GM21723 (cell line): ENCODE results near the gene CPE.
"Not testable (repeated sequence)": the region's sequence is repeated elsewhere in the genome, so short reads cannot be mapped to it uniquely, and the experiment has no call there.

Experiments
- ATAC-seq: cut with Tn5 transposase; IDR thresholded peaks from one replicate; pipeline ENCODE4 v1.9.1; 2021; ENCODE audit warnings: mild to moderate bottlenecking, moderate library complexity; ENCODE audit not compliant: unreplicated experiment

The CPE gene

DNA sequence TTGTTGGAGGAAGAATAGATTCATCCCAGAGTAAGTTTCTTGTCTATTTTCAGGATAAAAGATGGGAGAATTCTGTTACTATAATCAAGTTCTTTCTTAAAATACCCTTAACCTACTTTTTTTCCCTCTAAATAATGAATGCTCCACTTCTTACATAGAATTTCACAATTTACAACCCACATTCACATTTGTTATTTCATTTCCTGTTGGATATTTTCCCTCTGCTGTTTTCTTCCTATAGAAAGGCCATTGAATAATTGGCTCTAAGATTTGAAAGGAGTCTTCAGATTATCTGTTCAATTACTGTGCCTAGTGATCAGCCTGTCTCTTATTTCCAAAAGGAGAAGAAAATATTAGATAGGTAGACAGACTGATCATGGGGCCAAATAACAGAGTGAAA is 79.7 kb downstream of the CPE start:
- ATAC-seq = no peak

DNA sequence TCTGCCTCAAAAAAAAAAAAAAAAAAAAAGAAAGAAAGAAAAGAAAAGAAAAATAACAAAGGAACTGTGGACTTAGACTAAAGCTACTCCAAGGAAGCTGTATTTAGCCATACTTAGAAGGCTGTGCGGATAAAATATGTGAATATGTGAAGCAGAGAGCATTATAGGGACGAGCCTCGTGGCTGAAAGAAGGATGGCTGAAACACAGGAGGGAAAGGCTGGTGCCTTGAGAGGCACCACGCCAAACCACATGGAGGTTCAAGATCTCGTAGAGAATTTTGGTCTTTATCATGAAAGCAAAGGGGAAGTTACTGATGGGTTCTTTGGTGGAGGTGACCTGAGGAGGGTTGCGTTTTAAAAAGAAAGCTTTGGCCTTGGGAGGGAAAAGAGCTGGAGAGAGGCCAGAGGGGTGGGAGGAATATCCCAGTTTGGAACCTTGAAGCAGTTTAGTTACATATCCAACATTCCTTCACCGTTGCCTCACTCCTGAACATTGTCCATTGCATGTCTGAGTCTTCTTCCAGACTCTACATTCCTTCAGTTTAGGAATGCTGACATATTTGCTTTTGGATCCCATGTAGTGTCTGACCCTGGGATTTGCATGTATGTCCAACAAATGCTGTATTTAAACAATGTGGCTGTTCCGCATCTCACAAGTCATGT is 82.5 kb downstream of the CPE start:
- no peak for ATAC-seq

DNA sequence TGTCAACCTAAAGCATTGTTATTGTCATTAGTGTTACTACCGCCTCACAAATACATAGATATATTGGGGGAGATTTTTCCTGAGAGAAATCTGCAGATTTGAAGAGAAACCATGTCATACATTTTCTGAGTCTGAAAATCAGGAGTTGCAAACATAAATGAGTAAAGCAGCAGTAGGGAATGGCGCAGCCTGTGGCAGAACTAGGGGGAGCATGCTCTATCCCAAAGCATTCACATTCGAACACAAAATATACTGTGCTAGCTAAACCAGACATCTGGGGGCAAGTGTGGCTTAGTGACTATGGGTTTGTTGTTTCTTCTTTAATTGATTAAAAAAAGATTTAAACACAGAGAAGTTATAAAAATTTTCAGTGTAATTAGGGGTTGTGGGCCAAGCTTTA is 83.2 kb downstream of the CPE start:
- no peak for ATAC-seq

DNA sequence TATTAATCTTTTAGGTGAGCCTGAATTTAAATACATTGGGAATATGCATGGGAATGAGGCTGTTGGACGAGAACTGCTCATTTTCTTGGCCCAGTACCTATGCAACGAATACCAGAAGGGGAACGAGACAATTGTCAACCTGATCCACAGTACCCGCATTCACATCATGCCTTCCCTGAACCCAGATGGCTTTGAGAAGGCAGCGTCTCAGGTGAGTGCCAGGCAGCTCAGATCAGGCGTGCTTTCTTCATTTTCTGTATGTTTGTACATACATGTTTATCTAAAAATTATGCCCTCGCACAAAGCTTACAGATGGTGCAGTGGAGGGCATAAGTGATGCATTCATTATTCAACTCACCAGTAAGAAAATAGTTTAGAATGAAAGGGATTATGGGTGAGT is 85.6 kb downstream of the CPE start:
- no peak for ATAC-seq

DNA sequence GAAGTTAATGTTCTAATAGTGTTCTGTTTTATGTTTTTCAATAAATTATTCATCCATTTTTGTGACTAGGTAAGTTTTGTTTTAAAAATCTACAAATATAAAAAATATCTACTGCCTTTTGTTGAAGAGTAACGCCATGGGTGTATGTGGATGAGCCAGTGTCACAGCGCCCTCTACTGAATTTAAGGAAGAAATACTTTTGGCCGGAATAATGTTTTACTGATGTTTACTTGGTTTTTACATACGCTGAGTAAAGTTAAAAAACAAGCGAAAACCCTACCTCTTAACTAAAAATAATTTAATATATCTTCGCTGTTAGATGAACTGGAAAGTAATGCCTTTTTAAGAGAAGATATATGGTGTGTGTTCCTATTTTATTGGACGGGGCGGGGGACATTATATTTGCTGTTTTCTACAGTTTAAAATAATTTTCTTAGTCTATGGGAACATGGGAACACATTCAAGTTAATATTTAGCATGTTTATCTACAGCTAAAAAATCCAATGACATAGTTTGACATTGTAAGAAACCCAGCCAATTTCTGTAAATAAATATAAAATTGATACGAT is 86.1 kb downstream of the CPE start:
- peak; percentile 87 for ATAC-seq

GRCh38 chr4:165470009-165470408 is 91.2 kb downstream of the CPE start:
- ATAC-seq = no peak

GRCh38 chr4:165472943-165473676 is 94.3 kb downstream of the CPE start:
- no peak for ATAC-seq

- no peak for ATAC-seq
Measured at GRCh38 chr4:165474784-165475705, 96.2 kb downstream of the CPE start.

GRCh38 chr4:165475706-165476070 is 96.9 kb downstream of the CPE start:
- no peak for ATAC-seq

- no peak for ATAC-seq
Measured at GRCh38 chr4:165476214-165477098, 97.6 kb downstream of the CPE start.

DNA sequence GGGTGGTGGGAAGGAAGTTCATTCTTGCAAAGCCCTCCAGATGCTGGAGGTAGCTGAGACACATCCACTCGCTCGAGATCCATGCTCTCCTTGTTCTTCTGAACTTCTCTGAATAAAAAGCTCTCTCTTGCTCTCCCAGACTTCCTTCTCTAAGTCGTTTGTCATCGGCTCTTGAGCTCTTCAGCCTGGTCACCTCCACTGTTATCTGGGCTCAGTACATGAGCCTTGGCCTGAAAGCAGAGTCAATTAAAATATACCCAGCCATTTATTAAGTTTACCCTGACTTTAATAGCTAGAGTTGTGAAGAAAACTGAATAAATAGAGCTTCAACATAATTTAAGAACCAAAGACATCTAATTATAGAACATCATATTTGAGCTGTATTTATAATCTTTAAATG is 99.0 kb downstream of the CPE start:
- ATAC-seq = no peak

DNA sequence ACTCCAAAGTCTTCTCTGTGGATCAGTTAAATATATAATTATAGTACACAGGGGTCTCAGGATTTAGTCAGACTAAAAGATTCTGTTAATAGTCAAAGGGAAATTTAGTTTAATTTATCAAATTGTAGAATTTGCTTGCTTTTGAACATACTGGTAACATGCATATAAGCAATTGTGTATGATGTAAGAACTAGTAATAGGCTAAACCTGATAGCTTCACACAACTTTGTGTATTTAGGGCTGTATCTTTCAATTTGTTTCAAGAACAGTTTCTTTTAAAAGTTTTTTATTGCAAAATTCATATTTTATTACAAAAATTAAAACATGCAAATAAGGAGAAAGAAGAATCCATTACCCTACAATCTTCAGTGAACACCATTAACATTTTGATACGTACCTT is 99.5 kb downstream of the CPE start:
- no peak for ATAC-seq

GRCh38 chr4:165481053-165481835 is 102.4 kb downstream of the CPE start:
- ATAC-seq = no peak

GRCh38 chr4:165489786-165490185 is 111.0 kb downstream of the CPE start:
- ATAC-seq = no peak

DNA sequence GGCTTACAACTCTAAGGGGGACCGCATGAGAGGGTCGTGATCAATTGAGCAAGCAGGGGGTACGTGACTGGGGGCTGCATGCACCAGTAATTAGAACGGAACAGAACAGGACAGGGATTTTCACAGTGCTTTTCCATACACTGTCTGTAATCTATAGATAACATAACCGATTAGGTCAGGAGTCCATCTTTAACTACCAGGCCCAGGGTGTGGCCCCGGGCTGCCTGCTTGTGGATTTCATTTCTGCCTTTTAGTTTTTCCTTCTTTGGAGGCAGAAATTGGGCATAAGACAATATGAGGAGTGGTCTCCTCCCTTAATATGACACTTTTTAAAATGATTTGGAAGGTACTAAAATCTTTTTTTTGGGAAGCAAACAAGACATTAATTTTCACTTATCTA is 113.8 kb downstream of the CPE start:
- not testable (repeated sequence) for ATAC-seq

- peak; percentile 98 for ATAC-seq
Measured at GRCh38 chr4:165493359-165493758, 114.6 kb downstream of the CPE start.

- no peak for ATAC-seq
Measured at GRCh38 chr4:165502916-165503907, 124.4 kb downstream of the CPE start.

GRCh38 chr4:165504184-165504583 is 125.4 kb downstream of the CPE start:
- no peak for ATAC-seq
